HEK293 (cell line): ENCODE measurements around the gene SNTG2.

Experiments
- CTCF ChIA-PET: fragments of 350-600 bp; formaldehyde crosslinking; extraction: SDS; loops from one replicate; lab custom pipeline; 2021; ENCODE audit warnings: antibody characterized with exemption; lab: Yijun Ruan, JAX
- POLR2A ChIA-PET: fragments of 300-600 bp; formaldehyde crosslinking; extraction: SDS; loops from one replicate; lab custom pipeline; 2020; ENCODE audit warnings: antibody characterized with exemption, inconsistent platforms; lab: Yijun Ruan, JAX
- H3K27ac ChIP-seq: fragments of 200-500 bp; sonication (Bioruptor generic); 2 replicates; pipeline ENCODE4 v1.5.1; 2014; ENCODE audit warnings: low read depth, low read length, control low read depth, inconsistent platforms; ENCODE audit errors: extremely low read depth
- H3K36me3 ChIP-seq, 2 experiments: fragments of 200-500 bp in 1 of 2; sonication (Bioruptor generic) in 1 of 2; 1 replicate in 1 of 2; 2 replicates in 1 of 2; pipeline ENCODE4 v1.5.1; 2014 to 2017; ENCODE audit warnings: inconsistent platforms in 2 of 2, low read length in 2 of 2; ENCODE audit not compliant: control insufficient read depth in 2 of 2, insufficient read depth in 1 of 2
- H3K4me1 ChIP-seq: fragments of 200-500 bp; sonication (Bioruptor generic); 2 replicates; pipeline ENCODE4 v1.5.1; 2014; ENCODE audit warnings: mild to moderate bottlenecking, low read length, inconsistent platforms; ENCODE audit not compliant: control insufficient read depth, insufficient read depth
- H3K4me3 ChIP-seq: 2 replicates; pipeline ENCODE4 v1.5.1; 2011; ENCODE audit warnings: low read depth, mild to moderate bottlenecking, control low read depth, low read length, moderate library complexity
- H3K9me3 ChIP-seq: fragments of 200-500 bp; sonication (Bioruptor generic); 2 replicates; pipeline ENCODE4 v1.5.1; 2014; ENCODE audit warnings: low read depth, low read length, inconsistent platforms; ENCODE audit not compliant: control insufficient read depth, insufficient read depth
- AEBP2 ChIP-seq: fragments of 450-650 bp; formaldehyde crosslinking; IDR thresholded peaks from 2 replicates; pipeline ENCODE4 v1.5.1; 2016; ENCODE audit warnings: missing biosample characterization, missing genetic modification characterization, borderline replicate concordance
- KLF9 ChIP-seq: fragments of 450-650 bp; formaldehyde crosslinking; IDR thresholded peaks from 2 replicates; pipeline ENCODE4 v1.5.1; 2016; ENCODE audit warnings: missing biosample characterization, missing genetic modification characterization, low read depth
- MEIS1 ChIP-seq: sonication (generic); formaldehyde crosslinking; IDR thresholded peaks from 2 replicates; pipeline ENCODE4 v1.8.1; 2022; ENCODE audit warnings: missing genetic modification reagents, mild to moderate bottlenecking, borderline replicate concordance
- SCRT2 ChIP-seq: fragments of 450-650 bp; formaldehyde crosslinking; IDR thresholded peaks from 2 replicates; pipeline ENCODE4 v1.5.1; 2016; ENCODE audit warnings: missing biosample characterization, missing genetic modification characterization
- SP3 ChIP-seq: fragments of 450-650 bp; formaldehyde crosslinking; IDR thresholded peaks from 2 replicates; pipeline ENCODE4 v1.5.1; 2016; ENCODE audit warnings: missing biosample characterization, missing genetic modification characterization
- YY2 ChIP-seq: fragments of 450-650 bp; formaldehyde crosslinking; IDR thresholded peaks from 2 replicates; pipeline ENCODE4 v1.5.1; 2016; ENCODE audit warnings: missing biosample characterization, missing genetic modification characterization
- ZBTB10 ChIP-seq: fragments of 450-650 bp; formaldehyde crosslinking; IDR thresholded peaks from 2 replicates; pipeline ENCODE4 v1.5.1; 2016; ENCODE audit warnings: missing biosample characterization, missing genetic modification characterization
- ZBTB20 ChIP-seq: fragments of 450-650 bp; formaldehyde crosslinking; IDR thresholded peaks from 2 replicates; pipeline ENCODE4 v1.5.1; 2016; ENCODE audit warnings: missing biosample characterization, missing genetic modification characterization
- ZBTB7A ChIP-seq: fragments of 450-650 bp; formaldehyde crosslinking; IDR thresholded peaks from 2 replicates; pipeline ENCODE4 v1.5.1; 2016; ENCODE audit warnings: low read depth, missing biosample characterization, missing genetic modification characterization
- ZEB2 ChIP-seq: fragments of 450-650 bp; formaldehyde crosslinking; IDR thresholded peaks from 2 replicates; pipeline ENCODE4 v1.5.1; 2016; ENCODE audit warnings: missing biosample characterization, missing genetic modification characterization
- ZNF10 ChIP-seq: fragments of 450-650 bp; formaldehyde crosslinking; IDR thresholded peaks from 2 replicates; pipeline ENCODE4 v1.5.1; 2017; ENCODE audit warnings: missing biosample characterization, missing genetic modification characterization
- ZNF114 ChIP-seq: fragments of 450-650 bp; formaldehyde crosslinking; IDR thresholded peaks from 2 replicates; pipeline ENCODE4 v1.5.0; 2017; ENCODE audit warnings: missing biosample characterization, missing genetic modification characterization
- ZNF23 ChIP-seq: fragments of 450-650 bp; formaldehyde crosslinking; IDR thresholded peaks from 2 replicates; pipeline ENCODE4 v1.5.1; 2016; ENCODE audit warnings: missing biosample characterization, missing genetic modification characterization, borderline replicate concordance
- ZNF292 ChIP-seq: fragments of 450-650 bp; formaldehyde crosslinking; IDR thresholded peaks from 2 replicates; pipeline ENCODE4 v1.5.1; 2016; ENCODE audit warnings: low read depth, missing biosample characterization, missing genetic modification characterization, borderline replicate concordance
- ZNF473 ChIP-seq: fragments of 450-650 bp; formaldehyde crosslinking; IDR thresholded peaks from 2 replicates; pipeline ENCODE4 v1.5.1; 2017; ENCODE audit warnings: missing biosample characterization, missing genetic modification characterization
- ZNF558 ChIP-seq: fragments of 450-650 bp; formaldehyde crosslinking; IDR thresholded peaks from 2 replicates; pipeline ENCODE4 v1.5.1; 2016; ENCODE audit warnings: missing biosample characterization, missing genetic modification characterization
- ZNF664 ChIP-seq: fragments of 450-650 bp; formaldehyde crosslinking; IDR thresholded peaks from 2 replicates; pipeline ENCODE4 v1.5.1; 2016; ENCODE audit warnings: missing biosample characterization, missing genetic modification characterization
- ZNF747 ChIP-seq: fragments of 450-650 bp; formaldehyde crosslinking; IDR thresholded peaks from 2 replicates; pipeline ENCODE4 v1.5.1; 2016; ENCODE audit warnings: missing biosample characterization, missing genetic modification characterization
- ZXDB ChIP-seq: fragments of 450-650 bp; formaldehyde crosslinking; IDR thresholded peaks from 2 replicates; pipeline ENCODE4 v1.5.1; 2016; ENCODE audit warnings: missing biosample characterization, missing genetic modification characterization
- TF ChIP-seq, protein P1 (sequence below): fragments of 450-650 bp; formaldehyde crosslinking; conservative IDR thresholded peaks from 2 replicates; pipeline ENCODE4 v1.5.1; 2016; ENCODE audit warnings: low read depth, missing biosample characterization, missing genetic modification characterization

SNTG2 gene

DNA sequence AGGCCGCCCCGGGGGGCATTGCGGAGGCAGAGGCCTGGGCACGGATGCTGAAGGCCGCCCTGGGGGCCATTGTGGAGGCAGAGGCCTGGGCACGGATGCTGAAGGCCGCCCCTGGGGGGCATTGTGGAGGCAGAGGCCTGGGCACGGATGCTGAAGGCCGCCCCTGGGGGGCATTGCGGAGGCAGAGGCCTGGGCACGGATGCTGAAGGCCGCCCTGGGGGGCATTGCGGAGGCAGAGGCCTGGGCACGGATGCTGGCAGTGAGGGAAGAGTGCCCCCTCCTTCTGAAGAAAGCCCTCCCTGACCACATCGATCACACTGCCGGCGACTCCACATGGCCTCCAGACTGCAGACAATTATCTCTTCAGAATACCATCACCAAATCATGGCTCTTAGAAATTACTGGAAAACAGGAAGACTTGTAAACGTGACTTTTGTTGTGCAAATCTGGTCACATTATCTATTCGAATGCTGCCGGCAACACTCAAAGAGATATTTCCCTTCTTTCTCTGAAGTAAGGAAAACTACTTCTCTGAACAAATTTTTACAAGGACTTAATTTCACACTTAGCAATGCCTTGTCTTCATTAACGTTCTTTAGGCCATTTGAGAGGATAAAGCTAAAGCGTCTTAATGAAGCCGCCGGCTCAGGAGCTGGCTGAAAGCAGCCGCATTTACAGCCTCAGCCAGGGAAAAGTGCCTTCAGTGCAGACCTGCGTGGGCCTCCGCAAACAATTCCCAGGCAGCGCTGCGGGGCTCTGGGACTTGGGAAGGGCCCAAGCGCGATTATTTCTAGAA, 18.1 kb upstream of the SNTG2 start:
- H3K4me3 ChIP-seq: no peak overlapping the region
- no peak overlapping the region for H3K27ac ChIP-seq
- no peaks in the 10 kb centered on the region for H3K4me1 ChIP-seq
- no peaks in the 10 kb centered on the region for H3K36me3 ChIP-seq
- TF ChIP-seq ZNF558 (tag by site-specific recombination): no peak
- TF ChIP-seq ZXDB (tag by site-specific recombination): no peak
- no peak for TF ChIP-seq ZNF664 (tag by site-specific recombination)
- TF ChIP-seq YY2 (tag by site-specific recombination): no peak
- no peak for TF ChIP-seq KLF9 (tag by site-specific recombination)
- TF ChIP-seq ZNF747 (tag by site-specific recombination): no peak
- no peak for TF ChIP-seq SCRT2
- no peak for TF ChIP-seq ZBTB7A (tag by site-specific recombination)
- TF ChIP-seq, all 188 proteins: peak for 0
- no peaks in the 10 kb centered on the region for H3K9me3 ChIP-seq
- ChIA-PET CTCF (no interaction called here), POLR2A (no interaction called here)

DNA sequence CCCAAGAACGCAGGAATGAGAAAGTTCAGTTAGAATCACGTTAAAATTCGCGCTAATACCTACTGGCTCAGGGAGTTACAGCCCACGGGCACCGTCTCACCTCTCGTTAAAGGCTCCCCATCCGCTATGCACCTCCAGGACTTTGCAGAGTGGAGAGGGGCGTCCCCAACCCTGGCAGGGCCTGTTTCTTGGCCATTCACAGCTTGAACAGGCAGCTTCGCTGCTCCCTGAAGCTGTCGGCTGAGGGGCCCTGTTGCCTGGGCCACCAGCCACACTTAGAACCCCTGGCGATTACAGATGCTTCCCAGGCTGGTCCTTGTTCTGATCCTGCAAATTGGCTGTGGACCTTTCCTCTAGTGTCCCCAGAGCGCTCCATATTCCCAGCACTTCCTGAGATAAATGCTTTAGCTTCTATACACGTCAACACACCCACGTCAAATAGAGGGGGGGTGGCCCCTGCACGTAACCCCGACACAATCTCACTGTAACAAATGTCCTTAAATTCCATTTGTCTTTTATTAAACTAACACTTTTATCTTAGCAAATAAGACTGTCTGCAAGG, 16.8 kb upstream of the SNTG2 start:
- ChIA-PET CTCF (interaction anchor here (0.7 kb wide), 1 partner anchor 808 kb away, joined by 3 read pairs; no protein-coding TSS in a partner anchor), POLR2A (interaction anchor here (0.6 to 0.7 kb wide), 2 partner anchors 35 to 142 kb away, joined by 3 to 4 read pairs; no protein-coding TSS in a partner anchor)

More for the DNA sequence above, 16.8 kb upstream of the SNTG2 start:
- H3K36me3 ChIP-seq: no peaks in the 10 kb centered on the region
- H3K9me3 ChIP-seq: no peaks in the 10 kb centered on the region
- no peaks in the 10 kb centered on the region for H3K4me1 ChIP-seq
- no peak for TF ChIP-seq MEIS1
- TF ChIP-seq ZBTB20 (tag by site-specific recombination): no peak
- TF ChIP-seq ZNF23 (tag by site-specific recombination): no peak
- TF ChIP-seq ZNF292 (tag by site-specific recombination): no peak
- TF ChIP-seq ZEB2 (tag by site-specific recombination): no peak
- TF ChIP-seq ZNF473 (tag by site-specific recombination): no peak
- no peak for TF ChIP-seq ZNF114 (tag by site-specific recombination)
- TF ChIP-seq ZBTB10 (tag by site-specific recombination): no peak
- TF ChIP-seq AEBP2 (tag by site-specific recombination): no peak
- TF ChIP-seq, protein P1, sequence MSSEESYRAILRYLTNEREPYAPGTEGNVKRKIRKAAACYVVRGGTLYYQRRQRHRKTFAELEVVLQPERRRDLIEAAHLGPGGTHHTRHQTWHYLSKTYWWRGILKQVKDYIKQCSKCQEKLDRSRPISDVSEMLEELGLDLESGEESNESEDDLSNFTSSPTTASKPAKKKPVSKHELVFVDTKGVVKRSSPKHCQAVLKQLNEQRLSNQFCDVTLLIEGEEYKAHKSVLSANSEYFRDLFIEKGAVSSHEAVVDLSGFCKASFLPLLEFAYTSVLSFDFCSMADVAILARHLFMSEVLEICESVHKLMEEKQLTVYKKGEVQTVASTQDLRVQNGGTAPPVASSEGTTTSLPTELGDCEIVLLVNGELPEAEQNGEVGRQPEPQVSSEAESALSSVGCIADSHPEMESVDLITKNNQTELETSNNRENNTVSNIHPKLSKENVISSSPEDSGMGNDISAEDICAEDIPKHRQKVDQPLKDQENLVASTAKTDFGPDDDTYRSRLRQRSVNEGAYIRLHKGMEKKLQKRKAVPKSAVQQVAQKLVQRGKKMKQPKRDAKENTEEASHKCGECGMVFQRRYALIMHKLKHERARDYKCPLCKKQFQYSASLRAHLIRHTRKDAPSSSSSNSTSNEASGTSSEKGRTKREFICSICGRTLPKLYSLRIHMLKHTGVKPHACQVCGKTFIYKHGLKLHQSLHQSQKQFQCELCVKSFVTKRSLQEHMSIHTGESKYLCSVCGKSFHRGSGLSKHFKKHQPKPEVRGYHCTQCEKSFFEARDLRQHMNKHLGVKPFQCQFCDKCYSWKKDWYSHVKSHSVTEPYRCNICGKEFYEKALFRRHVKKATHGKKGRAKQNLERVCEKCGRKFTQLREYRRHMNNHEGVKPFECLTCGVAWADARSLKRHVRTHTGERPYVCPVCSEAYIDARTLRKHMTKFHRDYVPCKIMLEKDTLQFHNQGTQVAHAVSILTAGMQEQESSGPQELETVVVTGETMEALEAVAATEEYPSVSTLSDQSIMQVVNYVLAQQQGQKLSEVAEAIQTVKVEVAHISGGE: no peak
- no peak for TF ChIP-seq ZNF10 (tag by site-specific recombination)
- TF ChIP-seq SP3 (tag by site-specific recombination): no peak
- no peak overlapping the region for H3K27ac ChIP-seq
- no peak overlapping the region for H3K4me3 ChIP-seq
